ENCODE measurements around the gene RPS6KA4.

Gene RPS6KA4

DNA sequence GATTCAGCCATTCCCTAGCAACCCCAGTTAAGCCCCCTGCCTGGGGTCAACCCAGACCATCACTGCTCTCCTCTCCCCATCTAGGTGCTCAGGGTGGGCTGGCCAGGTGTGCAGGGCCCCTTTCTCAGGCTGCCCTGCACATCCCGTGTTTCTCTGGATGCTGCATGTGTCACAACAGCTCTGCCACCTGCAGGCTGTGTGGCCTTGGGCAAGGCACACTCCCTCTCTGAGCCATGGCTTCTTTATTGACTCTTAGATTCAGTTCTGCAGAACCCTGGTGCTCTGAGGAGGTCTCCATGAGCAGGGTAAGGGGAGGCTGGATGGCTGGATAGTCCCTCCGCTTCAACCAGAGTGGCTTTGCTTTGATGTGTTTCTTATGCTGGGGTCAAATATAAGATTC is 24.6 kb downstream of the RPS6KA4 start:
- TF ChIP-seq, protein P1, sequence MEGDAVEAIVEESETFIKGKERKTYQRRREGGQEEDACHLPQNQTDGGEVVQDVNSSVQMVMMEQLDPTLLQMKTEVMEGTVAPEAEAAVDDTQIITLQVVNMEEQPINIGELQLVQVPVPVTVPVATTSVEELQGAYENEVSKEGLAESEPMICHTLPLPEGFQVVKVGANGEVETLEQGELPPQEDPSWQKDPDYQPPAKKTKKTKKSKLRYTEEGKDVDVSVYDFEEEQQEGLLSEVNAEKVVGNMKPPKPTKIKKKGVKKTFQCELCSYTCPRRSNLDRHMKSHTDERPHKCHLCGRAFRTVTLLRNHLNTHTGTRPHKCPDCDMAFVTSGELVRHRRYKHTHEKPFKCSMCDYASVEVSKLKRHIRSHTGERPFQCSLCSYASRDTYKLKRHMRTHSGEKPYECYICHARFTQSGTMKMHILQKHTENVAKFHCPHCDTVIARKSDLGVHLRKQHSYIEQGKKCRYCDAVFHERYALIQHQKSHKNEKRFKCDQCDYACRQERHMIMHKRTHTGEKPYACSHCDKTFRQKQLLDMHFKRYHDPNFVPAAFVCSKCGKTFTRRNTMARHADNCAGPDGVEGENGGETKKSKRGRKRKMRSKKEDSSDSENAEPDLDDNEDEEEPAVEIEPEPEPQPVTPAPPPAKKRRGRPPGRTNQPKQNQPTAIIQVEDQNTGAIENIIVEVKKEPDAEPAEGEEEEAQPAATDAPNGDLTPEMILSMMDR (IDR thresholded peaks at IDR 0.05; ENCODE audit: low read depth, low read length, missing control alignments), result no peak
- H3K4me3 ChIP-seq (ENCODE audit: low read depth, low read length), result no peak overlapping the region
- no peak for DNase-seq (ENCODE audit: low read depth)

DNA sequence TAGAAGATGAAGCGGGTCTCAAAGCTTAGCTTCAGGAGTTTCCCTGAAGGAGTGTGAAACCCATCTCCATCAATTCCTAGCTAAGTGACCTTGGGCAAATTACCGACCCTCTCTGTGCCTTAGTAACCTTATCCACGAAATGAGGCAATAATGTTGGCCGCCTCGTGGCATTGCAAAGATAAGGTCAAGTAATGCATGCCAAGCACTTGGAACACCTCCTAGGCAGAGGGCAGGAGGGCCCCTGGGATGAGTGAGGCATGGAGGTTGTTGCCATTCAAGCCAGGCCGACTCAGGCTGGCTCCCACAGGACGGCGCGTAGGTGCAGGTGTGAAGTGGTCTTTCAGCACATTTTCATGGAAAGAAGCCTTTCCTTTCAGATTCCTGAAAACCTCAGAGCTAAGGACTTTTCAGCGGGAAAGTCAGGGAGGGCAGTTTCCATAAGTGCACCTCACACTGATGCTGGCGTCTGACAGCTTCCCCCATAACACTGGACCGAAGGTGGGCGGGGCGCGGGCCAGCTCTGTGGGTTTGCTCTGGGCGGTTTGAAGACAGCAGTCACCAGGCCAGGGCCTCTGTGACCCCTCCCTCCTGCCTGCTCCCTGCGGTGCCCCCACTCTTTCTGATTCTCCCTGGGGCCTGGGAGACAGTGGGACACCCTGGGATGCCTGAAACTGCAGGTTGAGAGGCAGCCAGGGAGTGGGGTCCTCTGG is 25.2 kb downstream of the RPS6KA4 start:
- no peak overlapping the region for H3K4me3 ChIP-seq (ENCODE audit: low read depth, low read length)
- no peak for DNase-seq (ENCODE audit: low read depth)

DNA sequence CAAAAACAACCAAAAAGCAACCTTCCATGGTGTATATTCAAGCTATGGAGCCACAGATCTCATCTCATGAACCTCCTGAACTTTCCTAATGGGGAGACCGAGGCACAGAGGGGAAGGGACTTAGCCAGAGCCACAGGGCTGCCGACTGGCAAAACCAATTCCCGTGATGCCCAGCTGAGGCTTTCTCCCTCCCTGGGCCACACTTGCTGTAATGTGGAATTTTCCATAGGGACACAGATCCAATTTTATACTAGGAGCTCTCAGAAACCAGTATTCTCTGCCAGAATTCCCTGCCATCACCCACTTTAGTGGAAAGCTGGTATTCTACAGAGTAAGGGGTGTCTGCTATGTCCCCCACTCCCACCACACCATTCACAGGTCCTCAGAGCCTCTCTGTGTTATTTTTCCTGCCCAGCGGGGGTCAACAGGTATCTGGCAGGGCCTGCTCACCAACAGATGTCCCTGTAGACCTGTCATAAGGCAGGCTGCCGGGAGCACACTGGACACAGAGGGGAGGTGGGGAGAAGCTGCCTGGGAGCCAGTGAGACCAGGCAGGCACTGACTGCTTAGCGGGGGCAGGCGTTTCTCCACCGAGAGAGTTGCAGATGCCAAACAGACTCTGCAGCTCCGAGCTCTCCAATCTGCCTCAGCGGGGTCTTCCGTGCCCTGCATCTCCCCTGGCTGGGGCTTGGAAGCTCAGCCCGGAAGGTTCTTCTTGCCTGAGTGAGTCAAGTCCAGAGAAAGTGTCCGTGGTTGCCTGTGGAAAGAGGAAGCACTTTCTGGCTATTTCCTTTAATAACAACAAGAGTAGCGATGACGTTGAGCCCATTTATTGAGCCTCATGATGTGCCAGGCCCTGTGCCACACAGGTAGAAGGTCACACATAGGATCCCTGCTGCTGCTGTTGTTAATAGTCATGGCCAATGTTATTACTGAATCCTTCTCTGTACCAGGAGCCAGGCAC is 26.3 kb downstream of the RPS6KA4 start:
- H3K4me3 ChIP-seq (ENCODE audit: low read depth, low read length), result no peak overlapping the region
- TF ChIP-seq, protein P1 (IDR thresholded peaks at IDR 0.05; ENCODE audit: low read depth, low read length, missing control alignments), result no peak
- DNase-seq (ENCODE audit: low read depth), result no peak

More for the DNA sequence above, 25.2 kb downstream of the RPS6KA4 start:
- TF ChIP-seq, protein P1 (IDR thresholded peaks at IDR 0.05; ENCODE audit: low read depth, low read length, missing control alignments), result no peak

DNA sequence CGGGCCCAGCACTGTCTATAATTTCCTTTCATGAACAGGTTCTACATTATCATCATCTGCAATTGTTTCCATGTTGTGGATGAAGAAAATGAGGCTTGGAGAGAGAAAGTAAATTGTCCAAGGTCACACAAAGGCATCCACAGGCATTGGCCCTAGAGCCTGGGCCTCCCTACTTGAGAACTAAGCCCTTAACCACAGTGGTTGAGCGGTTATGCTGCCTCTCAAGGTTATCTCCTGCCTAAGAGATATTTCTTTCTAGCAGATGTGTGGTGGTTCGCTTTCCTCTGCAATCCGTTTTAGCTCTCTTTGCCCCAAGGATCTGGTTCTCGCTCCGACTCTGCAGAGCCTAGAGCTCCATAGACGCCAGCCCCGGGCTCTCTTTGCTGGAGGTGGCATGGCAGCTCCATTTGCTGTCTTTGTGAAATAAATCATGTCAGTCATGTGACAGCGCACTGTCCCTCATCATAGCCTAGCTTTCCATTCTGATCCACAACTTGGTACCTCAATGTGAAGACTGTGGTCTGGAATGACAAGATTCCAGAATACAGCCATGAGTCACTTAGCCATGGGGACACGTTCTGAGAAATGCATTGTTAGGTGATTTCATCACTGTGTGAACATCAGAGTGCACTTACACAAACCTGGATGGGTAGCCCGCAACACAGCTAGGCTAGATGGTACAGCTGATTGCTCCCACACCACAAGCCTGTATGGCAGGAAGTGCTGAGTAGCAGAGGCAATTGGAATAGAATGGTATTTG is 27.2 kb downstream of the RPS6KA4 start:
- no peak for DNase-seq (ENCODE audit: low read depth)
- TF ChIP-seq, protein P1 (IDR thresholded peaks at IDR 0.05; ENCODE audit: low read depth, low read length, missing control alignments), result no peak
- H3K4me3 ChIP-seq (ENCODE audit: low read depth, low read length), result no peak overlapping the region

DNA sequence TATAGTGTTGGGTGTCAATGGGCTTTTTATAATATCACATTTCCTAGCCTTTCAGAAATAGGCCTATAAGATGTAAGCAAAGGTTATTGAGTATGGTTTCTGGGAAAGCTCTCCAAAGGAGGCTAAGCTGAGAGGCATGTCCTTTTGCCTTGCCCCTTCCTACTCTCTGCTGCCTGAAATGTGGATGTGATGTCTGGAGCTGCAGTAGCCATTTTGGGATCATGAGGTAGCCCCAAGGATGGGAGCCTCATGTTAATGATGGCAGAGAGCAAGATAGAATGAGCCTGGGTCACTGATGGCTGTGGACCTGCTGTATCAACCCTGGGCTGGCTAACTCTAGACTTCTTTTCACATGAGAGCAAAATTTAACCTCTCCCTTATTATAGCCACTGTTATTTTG is 29.0 kb downstream of the RPS6KA4 start:
- TF ChIP-seq, protein P1 (IDR thresholded peaks at IDR 0.05; ENCODE audit: low read depth, low read length, missing control alignments), result no peak
- no peak for DNase-seq (ENCODE audit: low read depth)
- no peak overlapping the region for H3K4me3 ChIP-seq (ENCODE audit: low read depth, low read length)

DNA sequence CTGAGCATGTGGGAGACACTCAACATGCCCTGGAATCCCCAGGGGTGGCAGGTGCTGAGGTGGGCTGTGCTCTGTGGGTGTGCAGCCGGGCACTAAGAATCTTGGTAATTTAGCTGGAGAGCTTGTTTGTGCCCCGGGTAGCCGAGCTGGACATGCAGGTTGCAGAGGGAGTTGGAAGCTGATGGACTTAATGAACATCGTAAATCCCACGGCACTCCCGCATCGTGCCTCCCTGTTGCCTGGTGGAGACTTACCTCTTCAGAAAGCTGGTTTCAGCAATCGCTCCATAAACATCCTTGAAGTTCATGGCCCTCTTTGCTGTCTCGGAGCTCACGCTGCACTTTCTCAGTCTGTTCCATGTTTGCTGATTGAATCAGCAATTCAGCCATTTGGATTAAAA is 29.9 kb downstream of the RPS6KA4 start:
- TF ChIP-seq, protein P1 (IDR thresholded peaks at IDR 0.05; ENCODE audit: low read depth, low read length, missing control alignments), result no peak
- DNase-seq (ENCODE audit: low read depth), result no peak
- H3K4me3 ChIP-seq (ENCODE audit: low read depth, low read length), result no peak overlapping the region

Measured in GM12864 (cell line).